Coronary artery (tissue), 2 donors: Measurements from ENCODE around the gene PCDHGA10.
A peak's percentile ranks its signal among the peaks of the same experiment; 100 is the strongest.
"Not testable (repeated sequence)": the region's sequence is repeated elsewhere in the genome, so short reads cannot be mapped to it uniquely, and the experiment has no call there.

Experiments used
- DNase-seq: peaks from one replicate; pipeline ENCODE4 v3.0.0-alpha.2; 2017; ENCODE audit warnings: low spot score
- H3K27ac ChIP-seq, 2 donors: fragments of 200-600 bp; sonication (generic); one replicate each; pipeline ENCODE4 v1.5.1; 2016 to 2019
- H3K4me3 ChIP-seq: fragments of 200-600 bp; sonication (generic); 2 replicates; pipeline ENCODE4 v1.5.1; 2016; ENCODE audit warnings: mild to moderate bottlenecking, moderate library complexity
- CTCF ChIP-seq: fragments of 200-600 bp; sonication (generic); IDR thresholded peaks from one replicate; pipeline ENCODE4 v1.5.1; 2019; ENCODE audit warnings: antibody characterized with exemption

PCDHGA10 gene

GRCh38 chr5:141373673-141374317, 39.0 kb upstream of the PCDHGA10 start, which contains the start of gene PCDHGA6:
TSS of gene PCDHGA6 (plus strand) at chr5:141373891. CDS start at chr5:141374084, 193 bp downstream.
- Histone ChIP-seq H3K27ac (no peak within 1 kb of the TSS), H3K4me3 (peak within 1 kb of the TSS; percentile 49)
- TF ChIP-seq CTCF: no peak

GRCh38 chr5:141374627-141375026, 38.2 kb upstream of the PCDHGA10 start:
- Histone ChIP-seq H3K27ac (no peak overlapping the region), H3K4me3 (peak overlapping the region; percentile 49)
- TF ChIP-seq CTCF: no peak
- no peak for DNase-seq

More at GRCh38 chr5:141373673-141374317, 39.0 kb upstream of the PCDHGA10 start, which contains the start of gene PCDHGA6:
- DNase-seq: no peak

- DNase-seq, H3K27ac ChIP-seq: not testable (repeated sequence)
- peak overlapping the region; percentile 12 for H3K4me3 ChIP-seq
Observed at GRCh38 chr5:141375444-141376155, 37.2 kb upstream of the PCDHGA10 start.

- Histone ChIP-seq H3K27ac (no peak within 1 kb of the TSS), H3K4me3 (peak within 1 kb of the TSS; percentile 50)
- no peak for TF ChIP-seq CTCF
- DNase-seq: no peak
Observed at GRCh38 chr5:141382469-141383294, 30.1 kb upstream of the PCDHGA10 start, which contains the start of gene PCDHGA7. TSS of gene PCDHGA7 (plus strand) at chr5:141382742. CDS start at chr5:141382900, 158 bp downstream.

GRCh38 chr5:141383345-141383744, 29.4 kb upstream of the PCDHGA10 start:
- peak overlapping the region; percentile 50 for H3K4me3 ChIP-seq
- H3K27ac ChIP-seq: no peak overlapping the region
- TF ChIP-seq CTCF: no peak
- no peak for DNase-seq

DNA sequence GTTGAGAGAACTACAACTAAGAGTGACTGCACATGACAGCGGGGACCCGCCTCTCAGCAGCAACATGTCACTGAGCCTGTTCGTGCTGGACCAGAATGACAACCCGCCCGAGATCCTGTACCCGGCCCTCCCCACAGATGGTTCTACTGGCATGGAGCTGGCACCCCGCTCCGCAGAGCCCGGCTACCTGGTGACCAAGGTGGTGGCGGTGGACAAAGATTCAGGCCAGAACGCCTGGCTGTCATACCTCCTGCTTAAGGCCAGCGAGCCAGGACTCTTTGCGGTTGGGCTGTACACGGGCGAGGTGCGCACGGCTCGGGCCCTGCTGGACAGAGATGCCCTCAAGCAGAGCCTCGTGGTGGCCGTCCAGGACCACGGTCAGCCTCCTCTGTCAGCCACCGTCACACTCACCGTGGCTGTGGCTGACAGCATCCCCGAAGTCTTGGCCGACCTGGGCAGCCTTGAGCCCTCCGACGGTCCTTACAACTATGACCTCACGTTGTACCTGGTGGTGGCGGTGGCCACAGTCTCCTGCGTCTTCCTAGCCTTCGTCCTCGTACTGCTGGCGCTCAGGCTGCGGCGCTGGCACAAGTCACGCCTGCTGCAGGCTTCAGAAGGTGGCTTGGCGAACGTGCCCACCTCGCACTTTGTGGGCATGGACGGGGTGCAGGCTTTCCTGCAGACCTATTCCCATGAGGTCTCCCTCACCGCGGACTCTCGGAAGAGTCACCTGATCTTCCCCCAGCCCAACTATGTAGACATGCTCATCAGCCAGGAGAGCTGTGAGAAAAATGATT, 28.1 kb upstream of the PCDHGA10 start:
- Histone ChIP-seq H3K4me3 (peak overlapping the region; percentile 25), H3K27ac (no peak overlapping the region)
- TF ChIP-seq CTCF: no peak
- no peak for DNase-seq

DNA sequence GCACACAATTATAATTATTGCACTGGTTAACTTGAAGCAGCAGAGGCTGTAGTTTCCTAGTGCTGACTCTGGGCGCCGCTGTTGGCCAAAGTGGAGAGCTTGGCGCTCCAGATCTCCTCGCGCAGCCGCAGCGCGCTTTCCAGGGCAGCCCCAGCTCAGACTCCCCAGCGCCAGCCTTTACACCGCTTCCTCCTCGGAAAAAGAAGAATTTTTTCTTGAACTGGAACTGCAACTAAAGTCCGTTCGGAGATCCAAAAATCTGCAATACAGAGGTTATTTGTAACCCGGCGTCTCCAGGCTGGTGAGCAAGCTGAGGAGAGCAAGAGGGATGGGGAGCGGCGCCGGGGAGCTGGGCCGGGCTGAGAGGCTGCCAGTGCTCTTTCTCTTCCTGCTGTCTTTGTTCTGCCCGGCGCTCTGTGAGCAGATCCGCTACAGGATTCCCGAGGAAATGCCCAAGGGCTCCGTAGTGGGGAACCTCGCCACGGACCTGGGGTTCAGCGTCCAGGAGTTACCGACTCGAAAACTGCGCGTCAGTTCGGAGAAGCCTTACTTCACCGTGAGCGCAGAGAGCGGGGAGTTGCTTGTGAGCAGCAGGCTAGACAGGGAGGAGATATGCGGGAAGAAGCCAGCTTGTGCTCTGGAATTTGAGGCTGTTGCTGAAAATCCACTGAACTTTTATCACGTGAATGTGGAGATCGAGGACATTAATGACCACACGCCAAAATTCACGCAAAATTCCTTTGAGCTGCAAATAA, 25.1 kb upstream of the PCDHGA10 start, which contains the start of gene PCDHGB4:
TSS of gene PCDHGB4 (plus strand) at position 142 of the 755 bp plus-strand sequence. CDS start at position 329, 187 bp downstream.
- not testable (repeated sequence) for DNase-seq, H3K27ac ChIP-seq
- peak within 1 kb of the TSS; percentile 48 for H3K4me3 ChIP-seq
